Right cardiac atrium (tissue), 5 donors: ENCODE data around the gene NAA20. TPM values are rescaled to one million over a fixed set of nuclear protein-coding genes. Genes with fewer than 3 reads are reported as not detected.

Experiments
- ATAC-seq, 2 donors: fragments of 200-7000 bp; cut with Tn5 transposase; one replicate each; pipeline versions ENCODE4 v1.8.0 to v1.9.1; 2020; ENCODE audit warnings: moderate library complexity in 2 of 2, mild to moderate bottlenecking in 1 of 2
- DNase-seq, 3 donors: peaks; one replicate each; pipeline ENCODE4 v3.0.0-alpha.2; 2020
- H3K27ac ChIP-seq: one replicate; pipeline ENCODE4 v1.5.1; 2013; ENCODE audit warnings: mild to moderate bottlenecking, low read length, control low read depth, moderate library complexity
- H3K27me3 ChIP-seq: one replicate; pipeline ENCODE4 v1.6.1; 2013; ENCODE audit not compliant: control insufficient read depth, insufficient read depth
- H3K4me1 ChIP-seq: one replicate; pipeline ENCODE4 v1.6.1; 2013; ENCODE audit warnings: low read length; ENCODE audit not compliant: control insufficient read depth, insufficient read depth
- H3K4me3 ChIP-seq: one replicate; pipeline ENCODE4 v1.5.1; 2013; ENCODE audit warnings: low read length, control low read depth
- H3K9me3 ChIP-seq: one replicate; pipeline ENCODE4 v1.6.1; 2013; ENCODE audit warnings: low read length; ENCODE audit not compliant: control insufficient read depth
- WGBS: extraction: QIAGEN DNeasy Blood & Tissue Kit; methylation state at CpG from one replicate; pipeline ENCODE4 v1.1.7; 2013; 5-methylcytosine and 5-hydroxymethylcytosine counted together
- intact Hi-C, 4 donors: fragments of 100-400 bp; cut with DNase I; formaldehyde crosslinking; loops; one replicate each; pipeline versions ENCODE4 v1.11.0 to v1.14.0; 2022 to 2023
- polyA plus RNA-seq: library from polyadenylated mRNA; stranded (reverse); fragments of 200-250 nt; gene quantifications from one replicate; pipeline ENCODE4 v1.2.3, GENCODE V29; 2013
- total RNA-seq, 4 donors: library from RNA; stranded (reverse); fragmentation: NEBNext Ultra II Directional; extraction: Animal tissue kit (Norgen Biotek cat#: 25700); gene quantifications; one replicate each; pipeline ENCODE4 v1.2.1, GENCODE V29; 2021
- donor health status: healthy with polysubstance abuse.
- donor health status: DM: no; HTN: yes; CAD: no.
- donor health status: DM: no; HTN: no; CAD: no.
- donor health status: DM: no; HTN: yes; CAD: no; lungs with severe emphysema.
- donor health status: DM: yes; HTN: yes; CAD: no.

Gene NAA20
- total and polyA plus RNA-seq, 5 donors, result 49.4 to 82.9 (median 55.6) TPM

GRCh38 chr20:20039752-20040387 lies 22.7 kb downstream of the NAA20 start:
- intact Hi-C loops, result no loop called here
- WGBS, result 94% methylated on average over 6 of the region's 6 CpGs

GRCh38 chr20:20051767-20052073 lies 34.6 kb downstream of the NAA20 start:
- DNase-seq (no peak), ATAC-seq (no peak)
- Histone ChIP-seq H3K4me1 (no peaks in the 10 kb centered on the region), H3K4me3 (peak overlapping the region; percentile 88), H3K27ac (peak overlapping the region; percentile 73), H3K27me3 (no peaks in the 10 kb centered on the region), H3K9me3 (no peaks in the 10 kb centered on the region)
- 2% methylated on average over 13 of the region's 13 CpGs for WGBS
- intact Hi-C loops, result no loop called here

More at GRCh38 chr20:20039752-20040387, 22.7 kb downstream of the NAA20 start:
- DNase-seq, result no peak
- H3K27me3 ChIP-seq, result no peaks in the 10 kb centered on the region
- H3K4me1 ChIP-seq, result no peaks in the 10 kb centered on the region
- H3K4me3 ChIP-seq, result no peak overlapping the region
- no peaks in the 10 kb centered on the region for H3K9me3 ChIP-seq
- H3K27ac ChIP-seq, result no peak overlapping the region
- ATAC-seq, result no peak

GRCh38 chr20:20052074-20052970 lies 35.2 kb downstream of the NAA20 start, which contains the start of the genes CFAP61 and CRNKL1:
Gene CFAP61, plus strand, starts transcription at chr20:20052532. Its CDS starts 4,122 bp downstream, at chr20:20056654.
Gene CRNKL1, minus strand, starts transcription at chr20:20052466. Its CDS starts 124 bp downstream, at chr20:20052342.
- WGBS, result under 1% methylated on average over 67 of the region's 67 CpGs
- DNase-seq, result peak; percentile 97 to 99 (median 98)
- H3K9me3 ChIP-seq, result no peaks in the 10 kb centered on the region
- peak within 1 kb of the TSS; percentile 88 for H3K4me3 ChIP-seq
- no peaks in the 10 kb centered on the region for H3K4me1 ChIP-seq
- H3K27me3 ChIP-seq, result no peaks in the 10 kb centered on the region
- intact Hi-C loops, result no loop called here
- ATAC-seq, result peak; percentile 99
- peak within 1 kb of the TSS; percentile 73 for H3K27ac ChIP-seq

- Histone ChIP-seq H3K27ac (no peak overlapping the region), H3K9me3 (no peaks in the 10 kb centered on the region), H3K4me3 (no peak overlapping the region), H3K4me1 (no peaks in the 10 kb centered on the region), H3K27me3 (no peaks in the 10 kb centered on the region)
- intact Hi-C loops, result no loop called here
- no peak for DNase-seq
- ATAC-seq, result no peak
- WGBS, result 80% methylated on average over 6 of the region's 6 CpGs
Observed at GRCh38 chr20:20060234-20060998, 43.3 kb downstream of the NAA20 start.

- no peaks in the 10 kb centered on the region for H3K4me1 ChIP-seq
- H3K9me3 ChIP-seq, result no peaks in the 10 kb centered on the region
- H3K4me3 ChIP-seq, result no peak overlapping the region
- WGBS, result 65% methylated on average over 12 of the region's 12 CpGs
- intact Hi-C loops, result no loop called here
- H3K27ac ChIP-seq, result no peak overlapping the region
- H3K27me3 ChIP-seq, result no peaks in the 10 kb centered on the region
- DNase-seq (no peak), ATAC-seq (no peak)
Observed at GRCh38 chr20:20063941-20064702, 47.0 kb downstream of the NAA20 start.

- Histone ChIP-seq H3K4me1 (no peaks in the 10 kb centered on the region), H3K4me3 (no peak overlapping the region), H3K27ac (no peak overlapping the region), H3K9me3 (no peaks in the 10 kb centered on the region), H3K27me3 (no peaks in the 10 kb centered on the region)
- intact Hi-C loops, result no loop called here
- DNase-seq (no peak), ATAC-seq (no peak)
- WGBS, result 94% methylated on average over 1 of the region's 1 CpG
Observed at GRCh38 chr20:20065361-20065760, 48.2 kb downstream of the NAA20 start.

- no peaks in the 10 kb centered on the region for H3K9me3 ChIP-seq
- DNase-seq (peak in 1 of 3 donors; percentile 36), ATAC-seq (peak; percentile 22 to 31)
- no peak overlapping the region for H3K4me3 ChIP-seq
- no peaks in the 10 kb centered on the region for H3K4me1 ChIP-seq
- H3K27ac ChIP-seq, result peak overlapping the region; percentile 48
- 37% methylated on average over 10 of the region's 10 CpGs for WGBS
- intact Hi-C loops, result no loop called here
- H3K27me3 ChIP-seq, result no peaks in the 10 kb centered on the region
Observed at GRCh38 chr20:20070871-20071726, 53.9 kb downstream of the NAA20 start.

- 63% methylated on average over 15 of the region's 15 CpGs for WGBS
- Histone ChIP-seq H3K27ac (no peak overlapping the region), H3K27me3 (no peaks in the 10 kb centered on the region), H3K9me3 (no peaks in the 10 kb centered on the region), H3K4me3 (no peak overlapping the region), H3K4me1 (no peaks in the 10 kb centered on the region)
- no peak for ATAC-seq
- intact Hi-C loops, result no loop called here
- no peak for DNase-seq
Observed at GRCh38 chr20:20073801-20074371, 56.7 kb downstream of the NAA20 start.

GRCh38 chr20:20075032-20075431 lies 57.9 kb downstream of the NAA20 start:
- no peaks in the 10 kb centered on the region for H3K4me1 ChIP-seq
- no peaks in the 10 kb centered on the region for H3K9me3 ChIP-seq
- DNase-seq (no peak), ATAC-seq (no peak)
- H3K4me3 ChIP-seq, result no peak overlapping the region
- intact Hi-C loops, result no loop called here
- no peaks in the 10 kb centered on the region for H3K27me3 ChIP-seq
- WGBS, result 81% methylated on average over 4 of the region's 4 CpGs
- H3K27ac ChIP-seq, result no peak overlapping the region
